Left cardiac atrium (tissue), 4 donors: Measurements from ENCODE around the gene MYCBP2. TPM values are rescaled to one million over a fixed set of nuclear protein-coding genes. Genes with fewer than 3 reads are reported as not detected.
"Not testable (repeated sequence)": the region's sequence is repeated elsewhere in the genome, so short reads cannot be mapped to it uniquely, and the experiment has no call there.

ENCODE experiments used
- ATAC-seq, 2 donors: fragments of 200-7000 bp; cut with Tn5 transposase; one replicate each; pipeline ENCODE4 v1.9.1; 2020; ENCODE audit warnings: mild to moderate bottlenecking in 2 of 2, moderate library complexity in 2 of 2
- DNase-seq: peaks from one replicate; pipeline ENCODE4 v3.0.0-alpha.2; 2020
- intact Hi-C, 2 donors: fragments of 100-400 bp; cut with DNase I; formaldehyde crosslinking; loops; one replicate each; pipeline versions ENCODE4 v1.14.1 to v1.15.1; 2022 to 2023
- total RNA-seq, 2 donors: library from RNA; stranded (reverse); fragmentation: NEBNext Ultra II Directional; extraction: Animal tissue kit (Norgen Biotek cat#: 25700); gene quantifications; one replicate each; pipeline ENCODE4 v1.2.1, GENCODE V29; 2021
- donor health status: DM: no; HTN: yes; CAD: no.
- donor health status: DM: no; HTN: yes; CAD: no; lungs with severe emphysema.
- donor health status: DM: yes; HTN: yes; CAD: no.
- donor health status: Dilated cardiomyopathy.

The MYCBP2 gene
- total RNA-seq, 2 donors from 2014 or later, result 86.9 to 99.5 TPM

- intact Hi-C loops, result no loop called here
- peak; percentile 27 to 45 for ATAC-seq
- no peak for DNase-seq
Observed at GRCh38 chr13:77338961-77339401, 12.1 kb upstream of the MYCBP2 start.

GRCh38 chr13:77338329-77338728 is 11.4 kb upstream of the MYCBP2 start:
- intact Hi-C loops, result no loop called here
- ATAC-seq, result no peak
- no peak for DNase-seq

GRCh38 chr13:77337159-77337558 is 10.3 kb upstream of the MYCBP2 start:
- intact Hi-C loops, result no loop called here
- DNase-seq (no peak), ATAC-seq (no peak)

- DNase-seq (no peak), ATAC-seq (no peak)
- intact Hi-C loops, result no loop called here
Observed at GRCh38 chr13:77335543-77335942, 8.6 kb upstream of the MYCBP2 start.

GRCh38 chr13:77333594-77333993 is 6.7 kb upstream of the MYCBP2 start:
- intact Hi-C loops, result no loop called here
- DNase-seq, result no peak

GRCh38 chr13:77331421-77331820 is 4.5 kb upstream of the MYCBP2 start:
- DNase-seq (no peak), ATAC-seq (no peak)
- intact Hi-C loops, result no loop called here

More at GRCh38 chr13:77333594-77333993, 6.7 kb upstream of the MYCBP2 start:
- no peak for ATAC-seq

GRCh38 chr13:77329911-77330584 is 3.2 kb upstream of the MYCBP2 start:
- ATAC-seq (no peak), DNase-seq (no peak)
- intact Hi-C loops, result loop anchor here in 1 of 2 donors (10.0 kb wide), 1 partner anchor 145 kb away; no protein-coding TSS in a partner anchor

GRCh38 chr13:77329133-77329910 is 2.4 kb upstream of the MYCBP2 start:
- peak; percentile 81 for ATAC-seq
- peak; percentile 83 for DNase-seq
- intact Hi-C loops, result loop anchor here in 1 of 2 donors (10.0 kb wide), 1 partner anchor 145 kb away; no protein-coding TSS in a partner anchor

GRCh38 chr13:77328819-77329132 is 1.9 kb upstream of the MYCBP2 start:
- intact Hi-C loops, result loop anchor here in 1 of 2 donors (10.0 kb wide), 1 partner anchor 146 kb away; no protein-coding TSS in a partner anchor
- no peak for DNase-seq
- ATAC-seq, result no peak

- intact Hi-C loops, result loop anchor here in 1 of 2 donors (10.0 kb wide), 1 partner anchor 149 kb away; no protein-coding TSS in a partner anchor
- DNase-seq (no peak), ATAC-seq (no peak)
Observed at GRCh38 chr13:77325371-77325980, 1.4 kb downstream of the MYCBP2 start.

GRCh38 chr13:77323858-77324257 is 3.0 kb downstream of the MYCBP2 start:
- DNase-seq, result no peak

GRCh38 chr13:77319536-77319935 is 7.4 kb downstream of the MYCBP2 start:
- ATAC-seq (no peak), DNase-seq (no peak)
- intact Hi-C loops, result no loop called here

More at GRCh38 chr13:77323858-77324257, 3.0 kb downstream of the MYCBP2 start:
- intact Hi-C loops, result loop anchor here in 1 of 2 donors (10.0 kb wide), 1 partner anchor 151 kb away; no protein-coding TSS in a partner anchor
- no peak for ATAC-seq

- intact Hi-C loops, result no loop called here
- no peak for ATAC-seq
- DNase-seq, result no peak
Observed at GRCh38 chr13:77318741-77319140, 8.2 kb downstream of the MYCBP2 start.

- ATAC-seq (peak in 1 of 2 donors; percentile 62), DNase-seq (no peak)
- intact Hi-C loops, result no loop called here
Observed at GRCh38 chr13:77316430-77316829, 10.5 kb downstream of the MYCBP2 start.

- intact Hi-C loops, DNase-seq, ATAC-seq: not testable (repeated sequence)
Observed at GRCh38 chr13:77315509-77315908, 11.4 kb downstream of the MYCBP2 start.

GRCh38 chr13:77313923-77314322 is 13.0 kb downstream of the MYCBP2 start:
- ATAC-seq (no peak), DNase-seq (no peak)
- intact Hi-C loops, result no loop called here

GRCh38 chr13:77312311-77312710 is 14.6 kb downstream of the MYCBP2 start:
- intact Hi-C loops, result no loop called here
- no peak for ATAC-seq
- no peak for DNase-seq

- intact Hi-C loops, result no loop called here
- ATAC-seq (no peak), DNase-seq (no peak)
Observed at GRCh38 chr13:77310579-77311279, 16.2 kb downstream of the MYCBP2 start.

- no peak for DNase-seq
- no peak for ATAC-seq
- intact Hi-C loops, result no loop called here
Observed at GRCh38 chr13:77310161-77310560, 16.7 kb downstream of the MYCBP2 start.
